Kidney (tissue), 14 donors: ENCODE measurements around the gene CHRD. TPM values are rescaled to one million over a fixed set of nuclear protein-coding genes. Genes with fewer than 3 reads are reported as not detected.

Source experiments
- DNase-seq, 5 donors: peaks; one replicate each; pipeline ENCODE4 v3.0.0-alpha.2; 2013 to 2020
- FAIRE-seq: peaks from 2 replicates; lab custom pipeline; 2012; peaks lifted over from hg19 to GRCh38; lab: Jason Lieb, UNC
- H3K27ac ChIP-seq, 2 donors: one replicate each; pipeline ENCODE4 v1.7.0; 2013; ENCODE audit warnings: low read depth in 2 of 2, low read length in 2 of 2, inconsistent platforms in 1 of 2
- H3K27me3 ChIP-seq: one replicate; pipeline ENCODE4 v1.7.1; 2013; ENCODE audit warnings: low read length, inconsistent platforms; ENCODE audit not compliant: control insufficient read depth, insufficient read depth
- H3K36me3 ChIP-seq, 3 donors: one replicate each; pipeline versions ENCODE4 v1.7.0 to v1.7.1; 2013; ENCODE audit warnings: low read length in 3 of 3, control low read depth in 1 of 3, inconsistent platforms in 1 of 3; ENCODE audit not compliant: insufficient read depth in 3 of 3, control insufficient read depth in 2 of 3
- H3K4me1 ChIP-seq, 3 donors: one replicate each; pipeline versions ENCODE4 v1.7.0 to v1.7.1; 2013; ENCODE audit warnings: low read length in 3 of 3, inconsistent platforms in 1 of 3, low read depth in 1 of 3; ENCODE audit not compliant: control insufficient read depth in 2 of 3, insufficient read depth in 2 of 3
- H3K4me3 ChIP-seq, 3 donors: one replicate each; pipeline versions ENCODE4 v1.7.0 to v1.8.1; 2013; ENCODE audit warnings: low read length in 3 of 3, control low read depth in 1 of 3, inconsistent platforms in 1 of 3
- H3K9ac ChIP-seq, 3 donors: one replicate each; pipeline versions ENCODE4 v1.7.0 to v1.7.1; 2013; ENCODE audit warnings: low read length in 3 of 3, control low read depth in 1 of 3, inconsistent platforms in 1 of 3
- H3K9me3 ChIP-seq, 3 donors: one replicate each; pipeline versions ENCODE4 v1.7.0 to v1.7.1; 2013; ENCODE audit warnings: low read length in 3 of 3, control low read depth in 1 of 3, inconsistent platforms in 1 of 3; ENCODE audit not compliant: control insufficient read depth in 2 of 3, insufficient read depth in 1 of 3
- CTCF ChIP-seq: IDR thresholded peaks from 3 replicates; pipeline ENCODE4 v1.5.1; 2012; ENCODE audit warnings: mild to moderate bottlenecking, moderate library complexity, borderline replicate concordance; ENCODE audit not compliant: insufficient read depth; ENCODE audit errors: extremely low read depth
- intact Hi-C: fragments of 100-400 bp; cut with DNase I; formaldehyde crosslinking; loops from one replicate; pipeline ENCODE4 v1.11.1; 2022
- polyA plus RNA-seq: library from polyadenylated mRNA; stranded (reverse); fragments of 350-450 nt; fragmentation: Illumina TruSeq; extraction: RNeasy Lipid Tissue Mini Kit (QIAGEN cat#74804); gene quantifications from one replicate; pipeline ENCODE4 v1.2.3, GENCODE V29; 2014; ENCODE audit warnings: low read depth, low replicate concordance; ENCODE audit not compliant: insufficient read depth
- total RNA-seq: library from RNA; stranded (reverse); fragmentation: NEBNext Ultra II Directional; extraction: Animal tissue kit (Norgen Biotek cat#: 25700); gene quantifications from one replicate; pipeline ENCODE4 v1.2.1, GENCODE V29; 2021
- donor health status: control.
- donor health status: control.
- donor health status: control.
- donor health status: control.
- donor health status: control.
- donor health status: DM: yes; HTN: yes; CAD: no.
- donor health status: Normal renal cell carcinoma (clear cell type).

The CHRD gene
- total and polyA plus RNA-seq, 2 donors from 2014 or later = 16.8 to 18.6 TPM

- no peaks in the 10 kb centered on the region for H3K36me3 ChIP-seq
- peaks cover 2 to 21% (median 4%) of the 10 kb centered on the region in 3 donors for H3K4me1 ChIP-seq
- H3K27me3 ChIP-seq = peaks cover 4% of the 10 kb centered on the region
- H3K27ac ChIP-seq = no peak overlapping the region
- no peak for DNase-seq
- no peak for TF ChIP-seq CTCF
- FAIRE-seq = no peak
- no peak overlapping the region for H3K9ac ChIP-seq
- H3K9me3 ChIP-seq = no peaks in the 10 kb centered on the region
- no peak overlapping the region for H3K4me3 ChIP-seq
- intact Hi-C loops = no loop called here
Measured at GRCh38 chr3:184382326-184383032, 2.6 kb downstream of the CHRD start.

DNA sequence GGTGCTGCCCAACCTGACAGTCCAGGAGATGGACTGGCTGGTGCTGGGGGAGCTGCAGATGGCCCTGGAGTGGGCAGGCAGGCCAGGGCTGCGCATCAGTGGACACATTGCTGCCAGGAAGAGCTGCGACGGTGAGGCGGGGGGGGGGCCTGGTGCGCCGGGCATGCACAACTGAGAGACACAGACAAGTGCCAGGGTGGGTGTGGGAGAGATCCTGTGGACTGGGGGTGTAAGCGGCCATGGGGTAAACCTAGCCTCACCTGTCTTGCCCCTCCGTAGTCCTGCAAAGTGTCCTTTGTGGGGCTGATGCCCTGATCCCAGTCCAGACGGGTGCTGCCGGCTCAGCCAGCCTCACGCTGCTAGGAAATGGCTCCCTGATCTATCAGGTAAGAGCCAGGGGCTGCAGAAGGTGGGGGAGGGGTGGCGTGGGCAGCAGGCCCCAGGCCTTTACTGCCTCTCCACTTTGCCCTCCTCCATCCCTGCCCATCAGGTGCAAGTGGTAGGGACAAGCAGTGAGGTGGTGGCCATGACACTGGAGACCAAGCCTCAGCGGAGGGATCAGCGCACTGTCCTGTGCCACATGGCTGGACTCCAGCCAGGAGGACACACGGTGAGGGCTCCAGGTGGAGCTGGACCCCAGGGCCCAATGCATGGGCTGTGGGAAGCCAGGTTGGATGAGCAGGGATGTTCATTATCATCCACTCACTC lies 3.3 kb downstream of the CHRD start:
- Histone ChIP-seq H3K9me3 (no peaks in the 10 kb centered on the region), H3K27me3 (peaks cover 4% of the 10 kb centered on the region), H3K27ac (no peak overlapping the region), H3K9ac (no peak overlapping the region), H3K4me3 (no peak overlapping the region), H3K36me3 (no peaks in the 10 kb centered on the region), H3K4me1 (peaks cover 2 to 16% (median 4%) of the 10 kb centered on the region in 3 donors)
- DNase-seq = no peak
- intact Hi-C loops = no loop called here
- no peak for FAIRE-seq
- TF ChIP-seq CTCF = no peak

DNA sequence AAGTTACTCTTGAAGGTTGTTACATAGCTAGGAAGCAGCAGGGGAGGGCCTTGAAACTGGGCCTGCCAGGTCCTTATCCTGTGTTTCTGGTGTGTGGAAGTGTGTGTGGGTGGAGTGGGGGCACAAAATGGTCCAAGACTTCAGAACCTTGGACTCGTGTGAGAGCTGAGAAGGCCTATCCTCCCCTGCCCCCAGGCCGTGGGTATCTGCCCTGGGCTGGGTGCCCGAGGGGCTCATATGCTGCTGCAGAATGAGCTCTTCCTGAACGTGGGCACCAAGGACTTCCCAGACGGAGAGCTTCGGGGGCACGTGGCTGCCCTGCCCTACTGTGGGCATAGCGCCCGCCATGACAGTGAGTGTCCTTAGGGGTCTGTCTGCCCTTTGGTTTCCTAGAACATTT lies 4.5 kb downstream of the CHRD start:
- H3K27me3 ChIP-seq = peaks cover 4% of the 10 kb centered on the region
- no peak for TF ChIP-seq CTCF
- DNase-seq (no peak), FAIRE-seq (no peak)
- no peak overlapping the region for H3K9ac ChIP-seq
- no peak overlapping the region for H3K27ac ChIP-seq
- no peak overlapping the region for H3K4me3 ChIP-seq
- no peaks in the 10 kb centered on the region for H3K36me3 ChIP-seq
- peaks cover 0 to 5% (median 0%) of the 10 kb centered on the region in 3 donors for H3K4me1 ChIP-seq
- intact Hi-C loops = no loop called here
- H3K9me3 ChIP-seq = no peaks in the 10 kb centered on the region
